OCI-LY7 (cell line): Measurements from ENCODE around the gene FHIT. TPM values are rescaled to one million over a fixed set of nuclear protein-coding genes. Genes with fewer than 3 reads are reported as not detected.
A peak's percentile ranks its signal among the peaks of the same experiment; 100 is the strongest.

Experiments
- BruUV-seq: library from RNA; stranded (reverse); fragments of 400-500 nt; replicated peaks from 2 replicates; lab custom pipeline; 2021; lab: Mats Ljungman, UMichigan
- CTCF ChIA-PET: fragments of 300-600 bp; sonication (Branson Sonifier 250); formaldehyde crosslinking; loops from one replicate; lab custom pipeline; 2022; ENCODE audit warnings: antibody characterized with exemption; ENCODE audit not compliant: unreplicated experiment; lab: Charles Lee
- POLR2A ChIA-PET: fragments of 300-600 bp; sonication (Branson Sonifier 250); formaldehyde crosslinking; loops from one replicate; lab custom pipeline; 2022; ENCODE audit warnings: antibody characterized with exemption; lab: Charles Lee
- DNase-seq: peaks from one replicate; pipeline ENCODE4 v3.0.0-alpha.2; 2015; ENCODE audit warnings: low spot score
- H2AFZ ChIP-seq: fragments of 200-600 bp; sonication (generic), shearing (Covaris generic); 2 replicates; pipeline ENCODE4 v1.6.1; 2014; ENCODE audit warnings: mild to moderate bottlenecking, antibody characterized with exemption, low read length, moderate library complexity
- H3K27ac ChIP-seq: fragments of 200-600 bp; sonication (generic); 2 replicates; pipeline ENCODE4 v1.5.1; 2014; ENCODE audit warnings: mixed run types, low read depth, mild to moderate bottlenecking, moderate library complexity, low read length, inconsistent platforms; ENCODE audit not compliant: poor library complexity, severe bottlenecking
- H3K36me3 ChIP-seq: fragments of 200-600 bp; sonication (generic); 2 replicates; pipeline ENCODE4 v1.6.1; 2014; ENCODE audit warnings: mild to moderate bottlenecking, antibody characterized with exemption, low read length, moderate library complexity, mixed read lengths; ENCODE audit not compliant: insufficient read depth
- H3K4me1 ChIP-seq: fragments of 200-600 bp; sonication (generic); 2 replicates; pipeline ENCODE4 v1.5.1; 2014; ENCODE audit warnings: mild to moderate bottlenecking, low read length; ENCODE audit not compliant: insufficient read depth, poor library complexity, severe bottlenecking
- H3K4me2 ChIP-seq: fragments of 200-600 bp; sonication (generic); 2 replicates; pipeline ENCODE4 v1.6.1; 2014; ENCODE audit warnings: mild to moderate bottlenecking, low read length
- H3K4me3 ChIP-seq: fragments of 200-600 bp; sonication (generic); 2 replicates; pipeline ENCODE4 v1.5.1; 2014; ENCODE audit warnings: mild to moderate bottlenecking, low read depth, low read length; ENCODE audit not compliant: poor library complexity, severe bottlenecking
- H3K79me2 ChIP-seq: fragments of 200-600 bp; sonication (generic); 2 replicates; pipeline ENCODE4 v1.6.1; 2016; ENCODE audit warnings: low read depth, mild to moderate bottlenecking, low read length, moderate library complexity, mixed read lengths; ENCODE audit not compliant: insufficient read depth
- H3K9me2 ChIP-seq: fragments of 200-600 bp; sonication (generic); 2 replicates; pipeline ENCODE4 v1.6.1; 2016; ENCODE audit warnings: mild to moderate bottlenecking, low read length, mixed read lengths; ENCODE audit not compliant: insufficient read depth
- H3K9me3 ChIP-seq: fragments of 200-600 bp; sonication (generic); 2 replicates; pipeline ENCODE4 v1.6.1; 2014; ENCODE audit warnings: mild to moderate bottlenecking, mixed run types, low read length, mixed read lengths
- H4K20me1 ChIP-seq: fragments of 200-600 bp; sonication (generic); 2 replicates; pipeline ENCODE4 v1.6.1; 2014; ENCODE audit warnings: mild to moderate bottlenecking, antibody characterized with exemption, low read length, moderate library complexity, mixed read lengths; ENCODE audit not compliant: insufficient read depth
- CTCF ChIP-seq: fragments of 200-600 bp; sonication (generic); conservative IDR thresholded peaks from 2 replicates; pipeline ENCODE4 v1.5.1; 2014; ENCODE audit warnings: mild to moderate bottlenecking, antibody characterized with exemption, low read length, moderate library complexity, mixed read lengths
- EZH2phosphoT487 ChIP-seq: fragments of 200-600 bp; sonication (generic); IDR thresholded peaks from 2 replicates; pipeline ENCODE4 v1.6.1; 2018; ENCODE audit warnings: low read depth, borderline replicate concordance, mild to moderate bottlenecking, mixed run types, antibody characterized with exemption, low read length, moderate library complexity, mixed read lengths
- intact Hi-C: fragments of 100-400 bp; cut with micrococcal nuclease; formaldehyde crosslinking; loops from one replicate; pipeline ENCODE4 v1.10.0; 2022; ENCODE audit not compliant: unreplicated experiment
- total RNA-seq, 2 experiments: library from RNA; depleted of rRNA in 1 of 2; stranded (reverse); fragments of >200 nt in 1 of 2; shearing (Covaris generic) in 1 of 2; gene quantifications; 2 replicates each; pipeline ENCODE4 v1.2.3, GENCODE V29; 2014 to 2022

Gene FHIT
- total RNA-seq, 2 experiments from 2014 or later = 5.0 to 10.9 TPM

- ChIA-PET POLR2A (interaction anchor here (0.7 to 1.1 kb wide), 2 partner anchors 18 to 65 kb away, joined by 3 read pairs; no protein-coding TSS in a partner anchor), CTCF (no interaction called here)
- H4K20me1 ChIP-seq = no peaks in the 10 kb centered on the region
- no peak overlapping the region for H3K27ac ChIP-seq
- no peak overlapping the region for H3K4me2 ChIP-seq
- H3K9me3 ChIP-seq = no peaks in the 10 kb centered on the region; the same call in 1 of the 2 replicates
- no peaks in the 10 kb centered on the region for H3K36me3 ChIP-seq
- no TSS peak for BruUV-seq
- DNase-seq = no peak
- no peaks in the 10 kb centered on the region for H3K79me2 ChIP-seq
- no peaks in the 10 kb centered on the region for H3K9me2 ChIP-seq
- H2AFZ ChIP-seq = no peak overlapping the region
- intact Hi-C loops = no loop called here
- no peak overlapping the region for H3K4me3 ChIP-seq
- H3K4me1 ChIP-seq = peaks cover 7% of the 10 kb centered on the region
- TF ChIP-seq EZH2phosphoT487 = no peak
- no peak for TF ChIP-seq CTCF
Measured at GRCh38 chr3:60013241-60013640, 1238.0 kb downstream of the FHIT start.

DNA sequence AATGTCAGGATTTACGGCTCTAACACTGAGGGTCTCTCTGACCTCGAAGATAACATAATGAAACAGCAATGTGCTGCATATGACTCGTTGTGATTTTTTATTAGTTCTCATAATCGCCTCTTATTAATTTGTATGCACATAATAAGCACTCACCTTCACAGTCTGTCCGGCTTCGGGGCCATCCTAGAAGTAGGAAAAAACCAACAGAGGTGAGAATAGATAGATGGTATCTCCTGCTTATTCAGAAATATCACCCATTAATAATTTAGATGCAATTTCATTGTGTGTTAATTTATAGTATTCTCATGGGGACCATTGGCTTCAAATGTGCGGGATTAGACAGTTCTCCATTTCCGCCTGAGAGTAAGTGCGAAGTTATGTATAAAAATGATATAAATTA is 1240.0 kb downstream of the FHIT start:
- H3K4me1 ChIP-seq = peaks cover 7% of the 10 kb centered on the region
- ChIA-PET POLR2A (interaction anchor here (1.4 to 1.7 kb wide), 2 partner anchors 15 to 61 kb away, joined by 3 to 7 read pairs; no protein-coding TSS in a partner anchor), CTCF (no interaction called here)
- H3K9me2 ChIP-seq = no peaks in the 10 kb centered on the region
- no peaks in the 10 kb centered on the region for H4K20me1 ChIP-seq
- H3K4me2 ChIP-seq = peak overlapping the region; percentile 16
- no peaks in the 10 kb centered on the region for H3K79me2 ChIP-seq
- intact Hi-C loops = no loop called here
- H3K27ac ChIP-seq = no peak overlapping the region
- H2AFZ ChIP-seq = peak overlapping the region; percentile 1; the same call in 1 of the 2 replicates
- H3K4me3 ChIP-seq = no peak overlapping the region
- no peaks in the 10 kb centered on the region; the same call in 1 of the 2 replicates for H3K9me3 ChIP-seq
- BruUV-seq = no TSS peak
- TF ChIP-seq CTCF = no peak
- no peak for TF ChIP-seq EZH2phosphoT487
- no peak for DNase-seq
- H3K36me3 ChIP-seq = no peaks in the 10 kb centered on the region

GRCh38 chr3:60010781-60011180 is 1240.5 kb downstream of the FHIT start:
- Histone ChIP-seq H3K27ac (no peak overlapping the region), H4K20me1 (no peaks in the 10 kb centered on the region), H3K79me2 (no peaks in the 10 kb centered on the region), H3K9me2 (no peaks in the 10 kb centered on the region), H2AFZ (peak overlapping the region; percentile 1; the same call in 1 of the 2 replicates), H3K4me2 (peak overlapping the region; percentile 16), H3K4me3 (no peak overlapping the region), H3K36me3 (no peaks in the 10 kb centered on the region), H3K4me1 (peaks cover 7% of the 10 kb centered on the region), H3K9me3 (no peaks in the 10 kb centered on the region; the same call in 1 of the 2 replicates)
- CTCF ChIA-PET = no interaction called here
- peak; percentile 27 for DNase-seq
- no peak for TF ChIP-seq CTCF
- no peak for TF ChIP-seq EZH2phosphoT487
- BruUV-seq = no TSS peak
- POLR2A ChIA-PET = interaction anchor here (1.4 to 1.7 kb wide), 2 partner anchors 15 to 62 kb away, joined by 3 to 7 read pairs; no protein-coding TSS in a partner anchor
- intact Hi-C loops = no loop called here
